Chondrocyte (in vitro differentiated cells): ENCODE data around the gene PRDX4. TPM values are rescaled to one million over a fixed set of nuclear protein-coding genes. Genes with fewer than 3 reads are reported as not detected.

Experiments
- DNase-seq: peaks from one replicate; pipeline ENCODE4 v3.0.0; 2021; ENCODE audit warnings: mixed read lengths, low spot score
- H3K27ac Mint-ChIP-seq: one replicate; pipeline ENCODE4 v1.8.0; 2021; ENCODE audit warnings: mild to moderate bottlenecking, moderate library complexity, mixed read lengths; ENCODE audit not compliant: unreplicated experiment
- H3K27me3 Mint-ChIP-seq: 2 replicates; pipeline ENCODE4 v1.8.0; 2021; ENCODE audit warnings: low read depth, mixed read lengths
- H3K36me3 Mint-ChIP-seq: 2 replicates; pipeline ENCODE4 v1.8.0; 2021; ENCODE audit warnings: low read depth, mixed read lengths
- H3K4me1 Mint-ChIP-seq: 2 replicates; pipeline ENCODE4 v1.8.0; 2021; ENCODE audit warnings: low read depth, mild to moderate bottlenecking, mixed read lengths
- H3K4me3 Mint-ChIP-seq: one replicate; pipeline ENCODE4 v1.8.0; 2021; ENCODE audit warnings: mild to moderate bottlenecking, moderate library complexity, mixed read lengths; ENCODE audit not compliant: unreplicated experiment
- H3K9me3 Mint-ChIP-seq: 2 replicates; pipeline ENCODE4 v1.8.0; 2021; ENCODE audit warnings: low read depth, mixed read lengths
- total RNA-seq: library from RNA; stranded (reverse); gene quantifications from 3 replicates; pipeline ENCODE4 v1.2.1, GENCODE V29; 2021
- TF ChIP-seq, protein P1 (sequence below): fragments of 200-600 bp; sonication (generic); IDR thresholded peaks from 2 replicates; pipeline ENCODE4 v1.5.0; 2021; ENCODE audit warnings: antibody characterized with exemption, mild to moderate bottlenecking, moderate library complexity

Gene PRDX4
- total RNA-seq, 1 donor from 2014 or later: 428 TPM

DNA sequence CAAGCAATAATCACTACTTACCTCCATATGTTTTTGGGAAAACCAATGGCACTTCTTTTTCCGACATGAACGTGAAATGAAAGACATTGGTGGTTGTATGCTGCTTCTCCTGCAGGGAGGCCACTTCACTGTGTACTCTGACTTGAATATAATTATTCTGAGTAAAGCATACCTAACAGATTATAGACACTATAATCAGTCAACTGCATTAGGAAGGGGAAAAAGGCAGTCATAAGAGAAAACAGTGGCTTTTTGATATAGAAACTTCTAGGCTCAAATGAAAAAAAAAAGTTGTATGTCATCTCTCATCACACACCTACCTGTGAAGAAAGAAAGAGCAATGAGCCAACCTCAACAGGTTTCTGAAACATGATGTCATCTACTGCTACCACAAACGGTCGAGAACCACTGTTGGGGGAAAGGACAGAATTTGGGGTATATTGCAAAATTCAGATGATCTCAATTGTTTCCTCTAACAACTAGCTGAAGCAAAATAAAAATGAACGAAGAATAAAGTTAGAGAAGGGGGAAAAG lies 37.4 kb downstream of the PRDX4 start:
- DNase-seq: no peak
- Mint-ChIP-seq H3K4me3 (no peak overlapping the region), H3K27ac (no peak overlapping the region), H3K36me3 (peaks cover 32% of the 10 kb centered on the region), H3K9me3 (no peaks in the 10 kb centered on the region), H3K4me1 (no peaks in the 10 kb centered on the region), H3K27me3 (no peaks in the 10 kb centered on the region)
- TF ChIP-seq, protein P1, sequence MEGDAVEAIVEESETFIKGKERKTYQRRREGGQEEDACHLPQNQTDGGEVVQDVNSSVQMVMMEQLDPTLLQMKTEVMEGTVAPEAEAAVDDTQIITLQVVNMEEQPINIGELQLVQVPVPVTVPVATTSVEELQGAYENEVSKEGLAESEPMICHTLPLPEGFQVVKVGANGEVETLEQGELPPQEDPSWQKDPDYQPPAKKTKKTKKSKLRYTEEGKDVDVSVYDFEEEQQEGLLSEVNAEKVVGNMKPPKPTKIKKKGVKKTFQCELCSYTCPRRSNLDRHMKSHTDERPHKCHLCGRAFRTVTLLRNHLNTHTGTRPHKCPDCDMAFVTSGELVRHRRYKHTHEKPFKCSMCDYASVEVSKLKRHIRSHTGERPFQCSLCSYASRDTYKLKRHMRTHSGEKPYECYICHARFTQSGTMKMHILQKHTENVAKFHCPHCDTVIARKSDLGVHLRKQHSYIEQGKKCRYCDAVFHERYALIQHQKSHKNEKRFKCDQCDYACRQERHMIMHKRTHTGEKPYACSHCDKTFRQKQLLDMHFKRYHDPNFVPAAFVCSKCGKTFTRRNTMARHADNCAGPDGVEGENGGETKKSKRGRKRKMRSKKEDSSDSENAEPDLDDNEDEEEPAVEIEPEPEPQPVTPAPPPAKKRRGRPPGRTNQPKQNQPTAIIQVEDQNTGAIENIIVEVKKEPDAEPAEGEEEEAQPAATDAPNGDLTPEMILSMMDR: no peak

- peaks cover 32% of the 10 kb centered on the region for H3K36me3 Mint-ChIP-seq
- H3K4me1 Mint-ChIP-seq: no peaks in the 10 kb centered on the region
- no peak overlapping the region for H3K4me3 Mint-ChIP-seq
- H3K9me3 Mint-ChIP-seq: no peaks in the 10 kb centered on the region
- H3K27me3 Mint-ChIP-seq: no peaks in the 10 kb centered on the region
- DNase-seq: no peak
- H3K27ac Mint-ChIP-seq: no peak overlapping the region
- TF ChIP-seq, protein P1: no peak
These were observed 37.9 kb downstream of the PRDX4 start for GRCh38 chrX:23705235-23705634.

DNA sequence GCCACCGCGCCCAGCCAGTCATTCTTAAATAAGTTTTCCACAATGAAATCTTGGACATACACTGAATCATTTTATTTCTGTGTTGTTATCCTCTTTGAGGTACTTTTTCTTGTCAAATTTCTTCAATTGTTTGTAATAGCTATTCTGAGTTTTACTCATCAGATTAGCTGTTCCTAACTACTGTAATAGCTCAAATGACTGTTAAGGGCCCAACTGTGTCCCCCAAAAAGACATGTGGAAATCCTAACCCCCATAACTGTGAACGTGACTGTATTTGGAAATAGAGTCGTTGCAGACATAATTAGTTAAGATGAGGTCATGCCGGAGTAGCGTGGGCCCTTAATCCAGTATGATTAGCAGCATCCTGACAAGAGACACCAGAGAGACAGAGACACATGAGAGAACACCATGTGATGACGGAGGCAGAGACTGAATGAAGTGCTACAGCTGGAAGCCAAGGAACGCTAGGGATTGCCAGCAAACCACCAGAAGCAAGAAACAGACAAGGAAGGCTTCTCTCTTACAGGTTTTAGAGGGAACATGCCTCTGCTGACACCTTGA lies 52.9 kb downstream of the PRDX4 start:
- H3K27me3 Mint-ChIP-seq: no peaks in the 10 kb centered on the region
- TF ChIP-seq, protein P1: no peak
- no peaks in the 10 kb centered on the region for H3K4me1 Mint-ChIP-seq
- H3K9me3 Mint-ChIP-seq: no peaks in the 10 kb centered on the region
- no peak overlapping the region for H3K27ac Mint-ChIP-seq
- DNase-seq: no peak
- H3K4me3 Mint-ChIP-seq: no peak overlapping the region
- H3K36me3 Mint-ChIP-seq: peaks cover 29% of the 10 kb centered on the region

DNA sequence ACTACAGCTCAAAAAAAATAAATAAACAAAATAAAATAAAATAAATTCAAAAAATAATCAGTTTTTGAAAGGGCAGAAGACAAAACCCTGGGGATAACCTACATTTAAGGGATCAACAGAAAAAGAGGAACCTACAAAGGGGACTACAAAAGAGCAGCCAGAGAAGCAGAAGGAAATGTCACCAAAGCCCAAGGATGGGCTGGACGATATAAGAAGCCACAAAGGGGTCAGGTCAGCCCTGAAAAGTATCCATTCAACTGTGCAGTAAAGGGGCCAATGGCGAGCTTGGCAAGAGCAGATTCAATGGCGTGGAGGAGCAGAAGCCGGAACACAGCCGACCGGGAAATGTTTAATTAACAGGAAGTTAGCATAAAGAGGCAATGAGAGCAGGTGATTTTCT lies 58.9 kb downstream of the PRDX4 start:
- TF ChIP-seq, protein P1: no peak
- no peaks in the 10 kb centered on the region for H3K9me3 Mint-ChIP-seq
- H3K4me3 Mint-ChIP-seq: no peak overlapping the region
- no peaks in the 10 kb centered on the region for H3K4me1 Mint-ChIP-seq
- no peak for DNase-seq
- no peak overlapping the region for H3K27ac Mint-ChIP-seq
- H3K36me3 Mint-ChIP-seq: peaks cover 35% of the 10 kb centered on the region
- H3K27me3 Mint-ChIP-seq: no peaks in the 10 kb centered on the region

- Mint-ChIP-seq H3K9me3 (no peaks in the 10 kb centered on the region), H3K27me3 (no peaks in the 10 kb centered on the region), H3K36me3 (peaks cover 37% of the 10 kb centered on the region), H3K4me1 (no peaks in the 10 kb centered on the region), H3K27ac (no peak overlapping the region), H3K4me3 (no peak overlapping the region)
- TF ChIP-seq, protein P1: no peak
- no peak for DNase-seq
These were observed 59.9 kb downstream of the PRDX4 start for GRCh38 chrX:23727206-23727605.
